CD4-positive, alpha-beta T cell treated with Interferon gamma for 1 hour (primary cell): ENCODE data around the gene TOPAZ1.

Experiments
- DNase-seq: peaks from one replicate; pipeline ENCODE4 v3.0.0-alpha.2; 2020

Gene TOPAZ1

GRCh38 chr3:44241706-44242105 is at the start of gene TOPAZ1:
TSS of gene TOPAZ1 (plus strand) at chr3:44241886. CDS start at chr3:44242054, 168 bp downstream.
- no peak for DNase-seq

GRCh38 chr3:44198284-44199269 is 43.1 kb upstream of the TOPAZ1 start:
- DNase-seq, result peak; percentile 52

GRCh38 chr3:44206261-44206660 is 35.4 kb upstream of the TOPAZ1 start:
- DNase-seq, result no peak

DNA sequence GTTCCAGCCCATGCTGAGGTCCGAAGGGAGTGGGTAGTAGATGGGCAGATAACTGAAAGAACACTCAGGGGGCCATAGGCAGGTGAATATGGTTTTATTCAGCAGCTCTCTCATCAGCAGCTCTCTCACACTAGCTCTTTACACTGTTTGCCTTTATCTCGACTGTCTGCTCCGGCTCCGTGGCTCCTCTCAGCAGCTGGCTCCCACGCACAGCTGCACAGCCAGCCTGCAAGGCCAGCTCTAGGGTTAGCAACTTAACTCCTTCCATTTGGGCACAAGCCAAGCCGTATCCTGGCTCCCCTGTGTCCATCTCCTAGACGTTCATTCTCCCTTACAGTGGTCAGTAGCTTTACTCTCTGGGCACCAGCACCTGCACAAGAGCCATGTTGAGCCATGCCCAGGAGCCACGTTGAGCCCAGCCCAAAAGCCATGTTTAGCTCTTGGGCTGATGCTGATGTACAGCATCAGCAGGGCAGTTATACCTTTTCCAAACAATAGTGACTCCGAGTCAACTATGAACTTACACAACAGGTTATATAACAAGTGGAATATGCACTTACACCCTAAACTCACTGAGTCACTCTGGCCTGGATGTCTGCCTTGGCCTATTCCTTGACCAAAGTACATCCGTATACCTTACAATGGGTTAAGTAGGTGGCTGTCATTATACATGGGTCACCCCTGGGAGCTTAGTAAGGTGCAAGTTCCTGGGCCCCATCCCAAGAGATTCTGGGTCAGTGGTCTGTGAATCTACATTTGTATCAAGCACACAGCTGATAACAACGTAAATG is 34.6 kb upstream of the TOPAZ1 start:
- DNase-seq, result no peak

GRCh38 chr3:44208086-44208485 is 33.6 kb upstream of the TOPAZ1 start:
- no peak for DNase-seq

- DNase-seq, result no peak
Observed at GRCh38 chr3:44208568-44208967, 33.1 kb upstream of the TOPAZ1 start.

DNA sequence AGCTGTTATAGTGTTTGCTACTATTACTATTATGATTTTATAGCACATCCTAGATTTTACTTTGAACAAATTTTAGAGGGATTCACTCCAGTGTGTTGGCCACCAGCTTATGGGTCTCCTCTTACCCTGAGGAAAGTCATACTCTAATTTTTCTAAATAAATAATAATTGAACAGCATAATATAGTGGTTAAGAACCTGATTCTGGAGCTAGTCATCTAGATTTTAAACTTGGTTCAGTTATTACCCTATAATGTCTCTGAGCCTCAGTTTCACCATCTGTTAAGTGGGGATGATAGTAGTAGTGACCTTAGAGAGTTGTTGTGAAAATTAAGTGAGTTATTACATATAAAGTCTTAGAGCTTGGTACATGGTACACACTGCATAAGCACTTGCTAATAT is 30.7 kb upstream of the TOPAZ1 start:
- DNase-seq, result no peak

- DNase-seq, result no peak
Observed at GRCh38 chr3:44222337-44222736, 19.3 kb upstream of the TOPAZ1 start.

- DNase-seq, result no peak
Observed at GRCh38 chr3:44223299-44223698, 18.4 kb upstream of the TOPAZ1 start.

- DNase-seq, result no peak
Observed at GRCh38 chr3:44224131-44224530, 17.6 kb upstream of the TOPAZ1 start.

GRCh38 chr3:44226573-44226972 is 15.1 kb upstream of the TOPAZ1 start:
- no peak for DNase-seq

- DNase-seq, result no peak
Observed at GRCh38 chr3:44227632-44228031, 14.1 kb upstream of the TOPAZ1 start.

GRCh38 chr3:44228900-44229299 is 12.8 kb upstream of the TOPAZ1 start:
- DNase-seq, result no peak

DNA sequence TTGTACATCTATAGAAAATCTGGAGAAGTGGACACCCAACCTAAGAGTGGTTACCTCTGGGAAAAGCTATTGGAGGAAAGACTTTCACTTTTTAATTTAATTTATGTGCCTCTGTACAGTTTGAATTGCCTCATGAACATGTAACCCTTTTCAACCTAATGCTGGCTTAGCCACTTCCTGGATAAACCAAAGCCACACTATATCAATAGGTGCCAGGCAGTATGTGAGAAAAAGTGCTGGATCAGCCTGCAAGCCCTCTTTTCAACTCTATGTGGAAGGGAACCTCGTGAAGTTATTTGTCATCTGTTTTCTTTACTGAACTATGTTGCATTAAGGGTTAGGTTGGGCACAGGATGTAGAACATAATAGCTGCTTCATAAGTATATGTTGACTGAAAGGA is 9.3 kb upstream of the TOPAZ1 start:
- no peak for DNase-seq

- no peak for DNase-seq
Observed at GRCh38 chr3:44234648-44235268, 6.9 kb upstream of the TOPAZ1 start.

GRCh38 chr3:44235604-44236484 is 5.8 kb upstream of the TOPAZ1 start:
- DNase-seq, result peak; percentile 44

- DNase-seq, result no peak
Observed at GRCh38 chr3:44236485-44236908, 5.2 kb upstream of the TOPAZ1 start.

GRCh38 chr3:44237161-44237560 is 4.5 kb upstream of the TOPAZ1 start:
- no peak for DNase-seq

DNA sequence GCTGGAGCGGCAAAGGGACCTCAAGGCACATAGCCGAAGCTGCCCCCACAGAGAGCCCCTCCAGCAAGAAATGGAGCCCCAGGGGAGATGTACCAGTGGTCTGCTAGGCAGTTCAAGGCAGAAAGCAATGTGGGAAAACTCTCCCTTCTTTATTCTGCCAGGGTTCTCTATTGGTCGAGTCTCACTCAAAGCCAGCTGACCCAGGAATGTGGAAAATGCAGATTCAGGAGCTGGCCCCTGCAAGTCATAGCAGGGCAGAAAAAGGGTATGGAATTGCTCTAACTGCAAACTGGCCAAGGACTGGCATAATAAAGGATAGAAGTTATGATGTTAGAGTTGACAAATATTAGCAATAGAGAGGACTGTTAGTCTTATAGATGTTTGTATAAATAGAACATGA is 4.0 kb upstream of the TOPAZ1 start:
- DNase-seq, result no peak

DNA sequence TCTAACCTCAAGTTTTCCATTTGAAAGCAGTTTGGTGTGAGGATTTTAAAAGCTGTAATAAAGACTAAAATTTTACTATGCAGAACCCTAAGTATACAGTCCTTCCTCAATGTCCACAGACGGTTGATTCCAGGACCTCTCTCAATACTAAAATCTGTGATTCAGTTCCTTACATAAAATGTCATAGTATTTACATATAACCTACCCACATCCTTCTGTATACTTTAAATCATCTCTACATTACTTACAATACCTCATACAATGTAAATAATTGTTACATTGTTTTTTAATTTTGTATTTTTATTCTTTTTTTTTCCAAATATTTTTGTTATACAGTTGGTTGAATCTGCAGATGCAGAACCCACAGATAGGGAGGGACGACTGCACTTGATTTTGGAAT is 2.8 kb upstream of the TOPAZ1 start:
- no peak for DNase-seq

- no peak for DNase-seq
Observed at GRCh38 chr3:44240061-44240460, 1.6 kb upstream of the TOPAZ1 start.

- no peak for DNase-seq
Observed at GRCh38 chr3:44242721-44243120, 1.0 kb downstream of the TOPAZ1 start.
